ENCODE data around the gene NPC1.

DNA sequence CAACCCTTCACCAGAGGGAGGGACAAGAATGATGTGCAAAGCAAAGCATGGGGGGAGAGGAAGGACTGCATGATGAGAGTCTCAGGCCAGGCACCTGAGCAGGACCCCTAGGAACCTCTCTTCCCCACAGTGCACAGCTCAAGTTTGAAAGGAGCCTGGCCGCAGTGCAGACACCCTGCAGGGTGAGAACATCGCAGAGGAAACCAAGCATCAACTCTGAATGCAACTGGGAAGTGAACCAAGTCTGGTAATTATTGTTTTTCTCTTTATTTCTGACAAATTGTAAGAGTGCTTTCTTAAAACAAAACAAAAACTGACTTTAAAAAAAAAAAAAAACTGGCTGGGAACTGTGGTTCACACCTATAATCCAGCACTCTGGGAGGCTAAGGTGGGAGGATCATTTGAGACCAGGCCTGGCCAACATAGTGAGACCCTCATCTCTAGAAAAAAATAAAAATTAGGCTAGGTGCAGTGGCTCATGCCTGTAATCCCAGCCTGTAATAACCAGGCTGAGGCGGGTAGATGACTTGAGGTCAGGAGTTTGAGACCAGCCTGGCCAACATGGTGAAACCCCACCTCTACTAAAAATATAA, 15.3 kb downstream of the NPC1 start:
- TF ChIP-seq, protein P1, sequence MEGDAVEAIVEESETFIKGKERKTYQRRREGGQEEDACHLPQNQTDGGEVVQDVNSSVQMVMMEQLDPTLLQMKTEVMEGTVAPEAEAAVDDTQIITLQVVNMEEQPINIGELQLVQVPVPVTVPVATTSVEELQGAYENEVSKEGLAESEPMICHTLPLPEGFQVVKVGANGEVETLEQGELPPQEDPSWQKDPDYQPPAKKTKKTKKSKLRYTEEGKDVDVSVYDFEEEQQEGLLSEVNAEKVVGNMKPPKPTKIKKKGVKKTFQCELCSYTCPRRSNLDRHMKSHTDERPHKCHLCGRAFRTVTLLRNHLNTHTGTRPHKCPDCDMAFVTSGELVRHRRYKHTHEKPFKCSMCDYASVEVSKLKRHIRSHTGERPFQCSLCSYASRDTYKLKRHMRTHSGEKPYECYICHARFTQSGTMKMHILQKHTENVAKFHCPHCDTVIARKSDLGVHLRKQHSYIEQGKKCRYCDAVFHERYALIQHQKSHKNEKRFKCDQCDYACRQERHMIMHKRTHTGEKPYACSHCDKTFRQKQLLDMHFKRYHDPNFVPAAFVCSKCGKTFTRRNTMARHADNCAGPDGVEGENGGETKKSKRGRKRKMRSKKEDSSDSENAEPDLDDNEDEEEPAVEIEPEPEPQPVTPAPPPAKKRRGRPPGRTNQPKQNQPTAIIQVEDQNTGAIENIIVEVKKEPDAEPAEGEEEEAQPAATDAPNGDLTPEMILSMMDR (IDR thresholded peaks at IDR 0.05): no peak
- TF ChIP-seq POLR2A (IDR thresholded peaks at IDR 0.05): no peak

Data from esophagus squamous epithelium (tissue), 4 donors.